ENCODE results near the gene PTCRA. TPM values are rescaled to one million over a fixed set of nuclear protein-coding genes. Genes with fewer than 3 reads are reported as not detected.

The PTCRA gene
- total and polyA plus RNA-seq, 4 donors = 0.37 to 5.5 (median 4.0) TPM

DNA sequence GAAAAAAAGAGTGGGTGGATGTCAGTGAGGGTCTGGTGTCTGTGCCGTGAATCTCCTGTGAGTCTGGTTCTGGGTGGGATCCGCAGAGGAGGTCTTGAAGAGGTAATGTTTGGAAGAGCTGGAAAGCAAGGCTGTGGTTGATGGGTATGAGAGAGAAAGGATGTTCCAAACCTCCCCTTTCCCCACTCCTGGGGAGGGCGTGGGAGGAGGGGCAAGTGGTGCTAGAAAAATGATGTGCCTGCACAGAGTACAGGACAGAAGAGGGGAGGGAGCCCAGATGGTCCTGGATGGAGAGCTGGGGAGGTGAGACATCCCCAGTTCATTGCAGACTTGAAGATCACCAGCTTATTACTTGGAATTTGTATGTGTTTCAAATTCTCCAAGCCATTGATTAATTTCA lies 16.6 kb downstream of the PTCRA start:
- H3K27me3 ChIP-seq (ENCODE audit: control insufficient read depth in 3 of 3, insufficient read depth in 3 of 3, low read length in 2 of 3) = no peaks in the 10 kb centered on the region
- H3K27ac ChIP-seq (ENCODE audit: low read depth in 1 of 2, low read length in 1 of 2) = no peak overlapping the region
- no peak for ATAC-seq (ENCODE audit: insufficient read depth, low FRiP score)
- 85 to 92% methylated on average over 3 of the region's 3 CpGs for WGBS, 2 donors
- no peak for DNase-seq
- TF ChIP-seq, protein P1, sequence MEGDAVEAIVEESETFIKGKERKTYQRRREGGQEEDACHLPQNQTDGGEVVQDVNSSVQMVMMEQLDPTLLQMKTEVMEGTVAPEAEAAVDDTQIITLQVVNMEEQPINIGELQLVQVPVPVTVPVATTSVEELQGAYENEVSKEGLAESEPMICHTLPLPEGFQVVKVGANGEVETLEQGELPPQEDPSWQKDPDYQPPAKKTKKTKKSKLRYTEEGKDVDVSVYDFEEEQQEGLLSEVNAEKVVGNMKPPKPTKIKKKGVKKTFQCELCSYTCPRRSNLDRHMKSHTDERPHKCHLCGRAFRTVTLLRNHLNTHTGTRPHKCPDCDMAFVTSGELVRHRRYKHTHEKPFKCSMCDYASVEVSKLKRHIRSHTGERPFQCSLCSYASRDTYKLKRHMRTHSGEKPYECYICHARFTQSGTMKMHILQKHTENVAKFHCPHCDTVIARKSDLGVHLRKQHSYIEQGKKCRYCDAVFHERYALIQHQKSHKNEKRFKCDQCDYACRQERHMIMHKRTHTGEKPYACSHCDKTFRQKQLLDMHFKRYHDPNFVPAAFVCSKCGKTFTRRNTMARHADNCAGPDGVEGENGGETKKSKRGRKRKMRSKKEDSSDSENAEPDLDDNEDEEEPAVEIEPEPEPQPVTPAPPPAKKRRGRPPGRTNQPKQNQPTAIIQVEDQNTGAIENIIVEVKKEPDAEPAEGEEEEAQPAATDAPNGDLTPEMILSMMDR (IDR thresholded peaks at IDR 0.05; ENCODE audit: control extremely low read depth, extremely low read depth) = no peak
- no peaks in the 10 kb centered on the region for H3K9me3 ChIP-seq (ENCODE audit: control insufficient read depth in 4 of 4, insufficient read depth in 3 of 4, low read length in 3 of 4)
- no peak overlapping the region for H3K4me3 ChIP-seq
- peaks cover 0 to 20% (median 5%) of the 10 kb centered on the region in 5 donors for H3K4me1 ChIP-seq (ENCODE audit: control insufficient read depth in 5 of 5, insufficient read depth in 5 of 5, low read length in 5 of 5)
- H3K36me3 ChIP-seq (ENCODE audit: control insufficient read depth in 4 of 4, insufficient read depth in 4 of 4, low read length in 4 of 4) = peaks cover 4 to 19% (median 9%) of the 10 kb centered on the region in 4 donors
- H3K9ac ChIP-seq (ENCODE audit: insufficient read depth in 1 of 2, low read length in 2 of 2) = no peak overlapping the region

DNA sequence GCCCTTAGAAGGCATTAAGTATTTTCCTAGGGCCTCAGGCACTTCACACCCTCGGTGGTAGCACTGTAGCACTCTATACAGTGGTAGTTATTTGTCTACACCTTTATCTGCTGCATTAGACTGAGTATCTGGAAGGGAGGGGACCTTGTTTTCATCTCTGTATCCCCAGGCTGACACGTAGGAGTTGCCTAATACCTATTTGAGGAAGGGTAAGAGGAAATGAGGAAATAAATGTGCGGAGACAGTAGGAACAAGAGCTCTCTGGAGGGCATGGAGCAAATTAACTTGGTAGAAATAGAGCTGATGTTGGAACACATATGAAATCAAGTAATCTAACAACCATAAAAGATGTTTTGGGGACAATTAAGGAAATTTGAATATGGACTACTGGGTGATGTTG lies 17.4 kb downstream of the PTCRA start:
- no peak overlapping the region for H3K27ac ChIP-seq (ENCODE audit: low read depth in 1 of 2, low read length in 1 of 2)

DNA sequence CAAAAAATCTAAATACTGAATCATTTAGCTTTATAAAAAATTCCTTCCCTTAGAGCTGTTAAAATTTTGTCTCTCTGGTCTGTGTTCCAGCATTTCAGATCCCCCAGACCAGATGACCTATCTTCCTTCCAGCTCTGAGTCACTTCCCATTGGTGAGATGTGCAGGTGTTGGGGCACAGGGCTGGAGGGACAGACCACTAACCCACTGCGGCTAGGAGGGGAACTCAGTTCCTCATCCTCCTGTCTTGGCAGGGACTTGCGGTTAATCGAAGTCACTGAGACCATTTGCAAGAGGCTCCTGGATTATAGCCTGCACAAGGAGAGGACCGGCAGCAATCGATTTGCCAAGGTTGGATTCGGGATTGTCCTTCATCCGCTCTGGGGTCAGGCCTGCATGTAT lies 19.5 kb downstream of the PTCRA start:
- Histone ChIP-seq H3K36me3 (ENCODE audit: control insufficient read depth in 4 of 4, insufficient read depth in 4 of 4, low read length in 4 of 4) (peaks cover 7 to 42% (median 18%) of the 10 kb centered on the region in 4 donors), H3K9me3 (ENCODE audit: control insufficient read depth in 4 of 4, insufficient read depth in 3 of 4, low read length in 3 of 4) (no peaks in the 10 kb centered on the region), H3K4me1 (ENCODE audit: control insufficient read depth in 5 of 5, insufficient read depth in 5 of 5, low read length in 5 of 5) (peaks cover 0 to 12% (median 4%) of the 10 kb centered on the region in 5 donors), H3K27me3 (ENCODE audit: control insufficient read depth in 3 of 3, insufficient read depth in 3 of 3, low read length in 2 of 3) (no peaks in the 10 kb centered on the region), H3K9ac (ENCODE audit: insufficient read depth in 1 of 2, low read length in 2 of 2) (no peak overlapping the region), H3K27ac (ENCODE audit: low read depth in 1 of 2, low read length in 1 of 2) (no peak overlapping the region), H3K4me3 (no peak overlapping the region)
- WGBS, 2 donors = 45 to 75% methylated on average over 7 of the region's 7 CpGs
- ATAC-seq (ENCODE audit: insufficient read depth, low FRiP score) (no peak), DNase-seq (no peak)
- TF ChIP-seq, protein P1 (IDR thresholded peaks at IDR 0.05; ENCODE audit: control extremely low read depth, extremely low read depth) = no peak

More for the DNA sequence above, 17.4 kb downstream of the PTCRA start:
- ATAC-seq (ENCODE audit: insufficient read depth, low FRiP score) (no peak), DNase-seq (no peak)
- H3K9ac ChIP-seq (ENCODE audit: insufficient read depth in 1 of 2, low read length in 2 of 2) = no peak overlapping the region
- peaks cover 0 to 20% (median 5%) of the 10 kb centered on the region in 5 donors for H3K4me1 ChIP-seq (ENCODE audit: control insufficient read depth in 5 of 5, insufficient read depth in 5 of 5, low read length in 5 of 5)
- no peak overlapping the region for H3K4me3 ChIP-seq
- TF ChIP-seq, protein P1 (IDR thresholded peaks at IDR 0.05; ENCODE audit: control extremely low read depth, extremely low read depth) = no peak
- no peaks in the 10 kb centered on the region for H3K27me3 ChIP-seq (ENCODE audit: control insufficient read depth in 3 of 3, insufficient read depth in 3 of 3, low read length in 2 of 3)
- no peaks in the 10 kb centered on the region for H3K9me3 ChIP-seq (ENCODE audit: control insufficient read depth in 4 of 4, insufficient read depth in 3 of 4, low read length in 3 of 4)
- 11 to 26% methylated on average over 3 of the region's 3 CpGs for WGBS, 2 donors
- H3K36me3 ChIP-seq (ENCODE audit: control insufficient read depth in 4 of 4, insufficient read depth in 4 of 4, low read length in 4 of 4) = peaks cover 7 to 27% (median 10%) of the 10 kb centered on the region in 4 donors

DNA sequence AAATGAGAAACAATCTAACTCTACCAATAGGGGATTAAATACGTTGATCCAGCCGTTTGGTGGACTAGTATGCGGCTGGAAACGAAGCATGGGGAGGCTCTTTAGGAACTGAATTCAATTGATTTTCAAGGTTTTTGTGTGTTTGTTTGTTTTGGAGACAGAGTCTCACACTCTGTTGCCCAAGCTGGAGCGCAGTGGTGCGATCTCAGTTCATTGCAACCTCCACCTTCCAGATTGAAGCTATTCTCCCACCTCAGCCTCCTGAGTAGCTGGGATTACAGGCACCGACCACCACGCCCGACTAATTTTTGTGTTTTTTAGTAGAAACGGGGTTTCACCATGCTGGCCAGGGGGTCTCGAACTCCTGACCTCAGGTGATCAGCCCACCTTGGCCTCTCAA lies 20.5 kb downstream of the PTCRA start:
- H3K9me3 ChIP-seq (ENCODE audit: control insufficient read depth in 4 of 4, insufficient read depth in 3 of 4, low read length in 3 of 4) = no peaks in the 10 kb centered on the region
- no peaks in the 10 kb centered on the region for H3K27me3 ChIP-seq (ENCODE audit: control insufficient read depth in 3 of 3, insufficient read depth in 3 of 3, low read length in 2 of 3)
- TF ChIP-seq, protein P1 (IDR thresholded peaks at IDR 0.05; ENCODE audit: control extremely low read depth, extremely low read depth) = no peak
- no peak overlapping the region for H3K27ac ChIP-seq (ENCODE audit: low read depth in 1 of 2, low read length in 1 of 2)
- WGBS, 2 donors = 90 to 95% methylated on average over 11 of the region's 11 CpGs
- DNase-seq (no peak), ATAC-seq (ENCODE audit: insufficient read depth, low FRiP score) (no peak)
- peaks cover 7 to 47% (median 20%) of the 10 kb centered on the region in 4 donors for H3K36me3 ChIP-seq (ENCODE audit: control insufficient read depth in 4 of 4, insufficient read depth in 4 of 4, low read length in 4 of 4)
- no peak overlapping the region for H3K9ac ChIP-seq (ENCODE audit: insufficient read depth in 1 of 2, low read length in 2 of 2)
- no peak overlapping the region for H3K4me3 ChIP-seq
- peaks cover 0 to 5% (median 0%) of the 10 kb centered on the region in 5 donors for H3K4me1 ChIP-seq (ENCODE audit: control insufficient read depth in 5 of 5, insufficient read depth in 5 of 5, low read length in 5 of 5)
